ENCODE data around the gene ATXN8OS. TPM values are rescaled to one million over a fixed set of nuclear protein-coding genes. Genes with fewer than 3 reads are reported as not detected.

Gene ATXN8OS
- total RNA-seq, 4 donors from 2014 or later = not detected

DNA sequence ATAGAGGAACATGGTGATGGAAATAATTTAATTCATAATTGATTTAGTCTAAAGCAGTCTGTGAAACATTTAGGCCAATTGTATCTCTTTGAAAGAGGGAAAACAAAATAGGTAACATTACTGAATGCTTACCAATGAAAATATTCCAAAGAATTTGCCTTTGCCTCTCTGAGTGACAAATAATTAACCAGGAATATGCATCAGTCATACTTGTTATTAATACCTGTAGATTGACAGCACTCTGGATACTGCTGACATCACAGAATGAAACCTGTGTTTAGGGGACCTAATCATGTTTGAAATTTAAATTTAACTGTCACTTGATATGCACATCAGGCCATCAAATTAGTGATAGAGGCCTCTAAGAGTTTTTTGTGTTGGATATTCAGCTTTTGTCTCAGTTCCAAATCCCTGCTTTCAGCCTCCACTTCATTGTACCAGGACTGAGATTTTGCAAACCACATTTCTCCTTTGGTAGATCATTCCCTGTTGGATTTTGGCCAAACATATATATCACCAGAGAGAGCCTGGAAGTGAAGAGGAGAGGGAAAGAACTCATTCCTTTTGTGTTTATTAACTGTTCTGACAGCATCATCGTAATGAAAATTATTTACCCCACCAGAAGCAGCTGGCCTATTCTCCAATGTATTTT is 65.4 kb downstream of the ATXN8OS start:
- Histone ChIP-seq H3K36me3 (no peaks in the 10 kb centered on the region), H3K4me1 (no peaks in the 10 kb centered on the region), H3K27ac (no peak overlapping the region), H3K27me3 (no peaks in the 10 kb centered on the region), H3K9me3 (peaks cover 0 to 6% (median 0%) of the 10 kb centered on the region in 3 donors), H3K4me3 (no peak overlapping the region)
- DNase-seq = no peak
- WGBS, 2 donors = 33 to 59% methylated on average over 1 of the region's 1 CpG
- no peak for TF ChIP-seq POLR2A (IDR thresholded peaks at IDR 0.05)
- TF ChIP-seq CTCF (IDR thresholded peaks at IDR 0.05) = no peak
- intact Hi-C loops (cut with DNase I) = no loop called here

GRCh38 chr13:70173598-70173959 is 66.0 kb downstream of the ATXN8OS start:
- 17 to 29% methylated on average over 1 of the region's 1 CpG for WGBS, 2 donors
- peaks cover 0 to 6% (median 0%) of the 10 kb centered on the region in 3 donors for H3K9me3 ChIP-seq
- H3K4me3 ChIP-seq = no peak overlapping the region
- H3K27me3 ChIP-seq = no peaks in the 10 kb centered on the region
- H3K4me1 ChIP-seq = no peaks in the 10 kb centered on the region
- TF ChIP-seq CTCF (IDR thresholded peaks at IDR 0.05) = no peak
- no peak for TF ChIP-seq POLR2A (IDR thresholded peaks at IDR 0.05)
- H3K27ac ChIP-seq = no peak overlapping the region
- DNase-seq = no peak
- intact Hi-C loops (cut with DNase I) = no loop called here
- no peaks in the 10 kb centered on the region for H3K36me3 ChIP-seq

GRCh38 chr13:70178346-70178745 is 70.7 kb downstream of the ATXN8OS start:
- peaks cover 0 to 6% (median 4%) of the 10 kb centered on the region in 3 donors for H3K9me3 ChIP-seq
- H3K27me3 ChIP-seq = no peaks in the 10 kb centered on the region
- no peak overlapping the region for H3K4me3 ChIP-seq
- TF ChIP-seq CTCF (IDR thresholded peaks at IDR 0.05) = no peak
- no peak for TF ChIP-seq POLR2A (IDR thresholded peaks at IDR 0.05)
- 62 to 66% methylated on average over 1 of the region's 1 CpG for WGBS, 2 donors
- intact Hi-C loops (cut with DNase I) = no loop called here
- no peaks in the 10 kb centered on the region for H3K36me3 ChIP-seq
- no peak overlapping the region for H3K27ac ChIP-seq
- no peak for DNase-seq
- H3K4me1 ChIP-seq = no peaks in the 10 kb centered on the region

Other genes with a start within 250 kb of the ATXN8OS start
- not detected for gene KLHL1, start 626 bp downstream of the ATXN8OS start, total RNA-seq